ENCODE data around the gene STRN4.
A peak's percentile ranks its signal among the peaks of the same experiment; 100 is the strongest.

STRN4 gene

DNA sequence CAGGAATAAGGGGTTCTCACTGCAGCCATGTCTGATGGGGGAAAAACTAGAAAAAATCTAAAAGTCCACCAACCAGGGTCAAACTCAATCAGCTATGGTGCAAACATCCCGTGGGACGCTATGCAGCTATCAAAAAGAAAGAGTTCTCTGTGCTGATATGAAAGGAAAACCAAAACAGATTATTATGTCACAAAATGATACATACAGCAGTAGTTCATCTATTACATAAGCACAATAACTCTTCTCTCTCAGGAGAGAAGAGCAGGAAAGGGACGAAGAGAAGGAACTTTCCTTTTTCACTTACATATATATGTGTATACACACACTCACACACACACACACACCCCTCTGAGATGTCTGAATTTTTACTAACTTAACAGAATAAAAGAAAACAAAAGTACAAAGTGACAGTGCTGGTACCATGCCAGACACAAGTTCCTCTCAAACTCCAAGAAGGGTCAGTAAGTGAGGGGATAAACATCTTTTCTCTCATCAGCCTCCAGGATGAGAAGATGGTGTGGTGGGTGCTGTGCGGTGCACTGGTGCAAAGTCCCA, 3.2 kb downstream of the STRN4 start:
- DNase-seq (ENCODE audit: low spot score) = no peak

DNA sequence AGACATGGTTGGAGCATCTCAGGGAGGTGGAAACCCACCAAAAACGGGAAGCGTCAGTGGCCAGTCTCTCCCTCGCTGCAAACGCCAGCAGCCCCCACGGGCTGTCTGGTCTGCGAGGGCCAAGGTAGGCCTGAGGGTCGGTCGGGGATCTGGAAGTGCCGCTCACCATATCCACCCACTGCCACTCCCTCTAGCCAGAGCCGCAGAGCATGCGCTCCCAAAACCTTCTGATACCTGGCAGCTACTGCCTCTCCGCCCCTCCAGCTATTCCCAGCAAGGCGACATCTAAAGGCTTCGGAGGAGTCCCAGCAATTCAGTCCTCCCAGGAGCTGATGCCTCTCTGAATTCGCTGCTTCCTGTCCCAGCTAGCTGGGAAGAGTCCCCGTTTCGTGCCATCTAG, 4.8 kb downstream of the STRN4 start:
- no peak for DNase-seq (ENCODE audit: low spot score)

DNA sequence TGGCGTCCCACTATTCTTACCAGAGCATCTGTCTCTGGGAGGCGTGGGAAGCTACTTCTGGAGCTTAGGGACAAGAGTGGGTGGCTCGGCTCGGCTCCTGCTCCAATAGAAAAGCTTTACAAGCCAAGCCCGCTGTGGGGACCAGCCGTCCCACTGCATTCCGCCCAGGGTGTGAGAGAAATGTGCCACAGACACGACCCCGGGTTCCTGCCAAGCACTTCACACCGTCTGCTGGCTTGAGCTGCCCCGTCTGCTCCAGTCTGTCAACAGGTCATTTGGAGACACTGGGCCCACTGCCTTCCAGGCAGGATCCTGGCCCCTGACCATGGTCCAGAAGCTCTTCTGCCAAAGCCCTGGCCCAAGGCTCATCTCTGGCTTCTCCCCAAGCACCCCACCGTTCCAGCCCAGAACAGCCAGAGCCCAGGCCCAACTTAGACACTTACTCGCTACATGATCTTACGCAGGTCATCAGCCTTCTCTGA, 6.9 kb downstream of the STRN4 start:
- DNase-seq (ENCODE audit: low spot score) = no peak

DNA sequence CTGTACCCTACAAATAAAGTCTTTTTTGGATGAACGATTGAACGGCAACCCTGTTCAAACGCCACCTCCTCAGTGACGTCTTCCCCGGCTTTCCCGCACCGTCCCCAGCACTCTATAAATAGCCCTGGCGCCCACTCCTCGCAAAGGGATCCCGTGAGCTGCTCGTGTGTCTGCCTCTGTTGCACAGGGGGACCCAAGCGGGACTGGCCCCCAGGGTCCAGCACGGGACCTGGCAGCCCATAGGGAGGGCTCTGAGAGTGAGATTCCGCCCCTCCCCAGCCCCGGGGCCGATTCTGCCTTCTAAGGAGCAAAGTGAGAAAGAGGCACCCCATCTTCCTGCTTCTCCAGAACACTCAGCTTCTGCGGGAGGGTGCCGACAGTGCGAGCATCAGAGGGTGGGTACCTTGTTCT, 8.5 kb downstream of the STRN4 start:
- no peak for DNase-seq (ENCODE audit: low spot score)

DNA sequence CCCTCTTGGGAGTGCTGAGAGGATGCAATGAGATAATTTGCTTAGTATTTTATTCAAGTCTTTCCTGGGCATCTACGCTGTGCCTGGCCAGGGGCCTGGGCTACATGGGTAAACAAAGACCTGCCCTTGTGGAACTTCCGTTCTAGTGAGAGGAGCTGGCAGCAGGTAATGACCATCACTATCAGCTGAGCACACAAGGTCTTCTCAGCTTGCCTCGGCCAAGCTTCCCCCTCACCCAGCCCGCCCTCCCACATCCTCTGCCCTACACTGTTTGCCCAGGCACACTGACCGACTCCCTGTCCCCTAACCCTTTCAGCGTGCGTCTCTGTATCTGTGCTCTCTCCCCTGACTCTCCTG, 9.0 kb downstream of the STRN4 start:
- DNase-seq (ENCODE audit: low spot score) = no peak

DNA sequence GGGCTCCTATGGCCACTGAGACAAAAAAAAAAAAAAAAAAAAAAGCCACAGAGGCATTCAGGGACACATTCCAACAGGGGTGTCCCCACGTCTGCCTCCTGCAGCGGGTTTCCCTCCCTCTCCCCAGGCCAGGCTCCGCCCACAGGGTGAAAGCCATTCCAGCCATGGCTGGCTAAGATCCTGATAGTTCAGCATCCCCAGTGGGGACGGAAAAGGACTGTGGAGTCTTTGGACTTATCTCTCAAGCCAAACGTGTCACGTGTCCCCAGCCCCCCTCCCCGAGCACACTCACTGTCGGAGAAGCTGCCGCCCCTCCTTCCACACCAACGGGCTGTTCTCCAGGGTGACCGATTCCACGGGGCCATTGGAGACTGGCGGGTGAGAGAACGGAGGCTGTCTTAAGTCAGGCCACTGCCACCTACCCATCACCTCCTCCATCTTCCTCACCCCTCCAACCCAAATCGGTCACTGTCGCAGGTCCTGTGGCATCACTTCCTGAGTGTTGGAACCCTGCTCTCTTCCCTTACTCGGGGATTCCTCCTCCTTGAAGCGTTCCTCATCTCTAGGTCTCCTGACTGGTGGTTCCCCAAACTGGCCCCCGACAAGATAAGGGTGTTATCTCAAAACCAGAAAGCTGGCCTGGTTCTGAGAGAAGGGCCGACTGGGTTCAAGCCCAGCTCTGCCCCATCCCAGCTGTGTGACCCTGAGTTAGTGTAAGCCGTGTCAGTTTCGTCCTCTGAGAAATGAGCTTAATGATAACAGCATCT, 9.5 kb downstream of the STRN4 start:
- DNase-seq (ENCODE audit: low spot score) = no peak

DNA sequence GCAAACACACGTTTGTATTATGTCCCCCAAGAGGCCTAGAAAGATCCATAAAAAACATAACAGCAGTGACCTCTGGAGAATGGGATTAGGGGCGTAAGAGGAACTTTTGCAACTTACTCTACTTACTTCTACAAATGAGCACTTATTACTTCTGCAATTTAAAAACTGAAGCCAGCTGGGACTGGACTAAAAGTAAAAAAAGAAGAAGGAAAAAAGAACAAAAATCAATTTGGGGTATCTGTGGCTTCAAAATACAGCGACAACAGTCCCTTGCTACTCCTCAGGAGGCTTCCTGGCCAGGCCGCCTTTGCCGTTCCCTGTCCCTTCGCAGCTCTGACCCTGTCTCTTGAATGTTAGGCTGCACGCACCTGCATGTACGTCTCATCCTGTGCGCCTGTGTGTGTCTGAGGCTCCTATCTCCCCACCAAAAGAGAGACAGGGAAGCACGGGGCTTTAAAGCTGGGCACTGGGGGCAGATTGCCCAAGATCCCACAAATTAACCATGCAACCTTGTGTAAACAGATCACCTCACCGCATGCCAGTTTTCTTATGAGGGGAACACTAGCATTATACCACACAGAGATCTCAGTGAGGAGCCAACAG, 12.5 kb downstream of the STRN4 start:
- no peak for DNase-seq (ENCODE audit: low spot score)

DNA sequence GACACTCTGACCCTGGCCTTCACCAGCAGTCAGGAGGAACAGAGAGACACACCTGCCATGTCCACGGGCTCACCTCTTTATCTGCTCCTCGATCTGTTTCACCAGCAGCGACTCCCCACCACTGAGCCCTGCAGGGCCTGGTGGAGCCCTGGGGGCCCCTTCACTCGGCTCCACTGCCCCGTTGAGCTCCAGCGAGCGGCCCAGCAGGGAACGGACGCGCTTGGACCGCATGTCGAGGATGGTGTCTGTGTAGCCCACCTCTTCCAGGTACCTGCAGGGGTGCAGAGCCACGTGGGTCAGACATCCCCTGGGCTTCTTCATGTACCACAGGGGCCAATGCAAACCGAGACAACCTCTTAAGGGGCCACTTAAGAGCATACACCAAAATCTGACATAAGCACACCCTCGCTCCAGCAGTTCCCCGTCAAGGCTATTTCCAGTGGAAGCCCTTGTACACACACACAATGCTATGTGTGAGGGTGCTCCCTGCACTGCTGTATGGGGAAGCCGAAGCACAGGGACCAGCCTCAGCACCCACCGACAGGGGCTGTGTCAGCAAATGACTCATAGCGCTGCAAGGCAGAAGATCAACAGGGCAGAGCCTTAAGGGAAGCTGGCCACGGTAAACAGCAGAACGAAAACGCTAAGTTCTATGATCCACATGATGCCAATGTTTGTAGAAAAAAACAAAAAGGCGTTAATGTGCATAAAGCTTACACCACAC, 13.1 kb downstream of the STRN4 start:
- no peak for DNase-seq (ENCODE audit: low spot score)

DNA sequence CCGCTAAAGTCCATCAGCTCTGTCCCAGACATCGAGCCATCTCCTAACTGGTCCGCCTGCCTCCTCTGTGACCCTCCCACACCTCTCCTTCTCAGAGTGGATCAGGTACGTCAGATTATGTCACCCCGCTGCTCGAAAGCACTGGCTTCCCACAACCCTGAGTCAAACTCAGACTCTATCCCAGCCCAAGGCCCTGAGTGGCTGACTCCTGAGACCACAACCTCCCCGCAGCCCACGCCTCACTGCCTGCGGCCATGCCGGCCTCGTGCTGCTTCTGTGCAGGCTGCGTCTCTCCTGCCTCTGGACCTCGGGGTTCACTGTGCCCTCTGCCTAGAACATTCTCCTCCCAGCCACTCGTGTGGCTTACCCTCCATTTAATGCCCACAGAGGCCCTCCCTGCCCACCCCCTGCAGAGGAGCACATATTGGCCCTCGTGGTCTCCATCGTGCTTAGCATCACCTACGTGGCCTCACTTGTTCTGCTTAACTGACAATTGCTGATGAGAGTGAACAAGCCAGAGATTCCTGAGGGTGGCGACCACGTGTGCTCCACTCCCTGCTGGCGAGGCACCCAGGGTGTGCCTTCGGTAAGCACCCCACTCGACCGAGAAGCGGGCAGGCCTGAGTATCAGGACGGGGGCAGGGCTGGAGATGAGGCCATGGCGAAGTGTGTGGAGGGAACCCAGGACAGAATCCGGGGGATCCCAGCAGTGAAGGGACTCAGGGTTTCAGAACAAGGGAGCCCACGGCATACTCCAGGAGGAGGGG, 13.9 kb downstream of the STRN4 start:
- no peak for DNase-seq (ENCODE audit: low spot score)

DNA sequence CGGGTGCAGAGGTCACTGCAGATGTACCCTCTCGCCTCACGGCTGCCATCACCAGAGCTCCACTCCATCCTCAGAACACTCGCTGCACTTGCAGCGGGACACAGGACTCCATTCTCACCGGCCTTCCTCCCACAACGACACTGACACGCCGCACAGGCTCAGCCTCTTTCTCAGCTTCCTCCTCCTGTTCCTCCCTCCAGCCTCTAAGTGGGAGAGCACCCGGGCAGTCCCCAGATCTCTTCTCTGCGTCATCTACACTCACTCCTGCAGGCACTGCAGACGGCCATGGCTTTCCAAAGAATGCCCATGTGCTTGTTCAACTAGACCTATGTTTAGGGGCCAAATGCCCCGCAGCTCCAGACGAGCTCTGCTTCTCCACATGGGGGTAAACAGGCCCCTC, 14.7 kb downstream of the STRN4 start:
- no peak for DNase-seq (ENCODE audit: low spot score)

DNA sequence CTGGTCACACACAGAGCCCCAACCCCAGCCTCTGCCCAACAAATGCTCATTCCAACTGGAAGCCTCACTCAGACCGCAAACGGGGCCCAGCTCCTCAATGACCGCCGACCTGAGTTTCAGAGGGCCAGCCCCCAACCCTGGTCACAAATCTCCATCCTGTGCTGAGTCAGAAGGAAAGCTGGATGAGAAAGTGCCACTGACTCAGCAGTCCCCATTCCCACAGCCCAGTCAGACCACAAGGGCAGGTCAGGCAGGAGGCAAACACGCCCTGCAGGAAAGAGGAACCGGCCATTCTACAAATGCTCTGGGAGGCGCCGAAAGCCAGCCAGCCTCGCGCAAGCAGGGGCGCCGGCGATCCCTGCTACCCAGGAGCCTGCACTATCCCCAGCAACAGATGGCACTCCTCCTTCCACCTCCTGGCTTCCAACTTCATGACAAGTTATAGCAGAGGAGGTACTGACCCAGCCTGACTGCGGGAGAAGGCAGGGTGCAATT, 15.2 kb downstream of the STRN4 start:
- no peak for DNase-seq (ENCODE audit: low spot score)

DNA sequence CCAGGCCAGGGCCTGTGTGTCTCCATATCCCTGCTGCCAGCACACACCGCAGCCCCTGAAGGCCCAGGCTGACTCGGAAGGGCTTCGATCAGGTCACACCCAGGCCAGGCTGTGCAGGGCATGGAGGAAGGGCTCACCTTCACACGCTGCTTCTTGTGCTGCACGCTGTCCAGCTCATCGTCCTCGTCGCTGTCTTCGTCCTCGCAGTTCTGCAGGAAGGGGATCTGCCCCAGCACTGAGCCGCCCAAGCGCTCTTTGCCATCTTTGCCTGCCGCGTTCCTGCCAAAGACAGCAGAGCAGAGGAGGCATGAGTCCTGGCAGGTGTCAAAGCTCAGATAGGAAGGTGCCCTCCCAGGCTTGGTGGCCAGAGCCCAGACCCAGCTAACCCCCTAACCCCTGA, 15.7 kb downstream of the STRN4 start:
- DNase-seq (ENCODE audit: low spot score) = no peak

DNA sequence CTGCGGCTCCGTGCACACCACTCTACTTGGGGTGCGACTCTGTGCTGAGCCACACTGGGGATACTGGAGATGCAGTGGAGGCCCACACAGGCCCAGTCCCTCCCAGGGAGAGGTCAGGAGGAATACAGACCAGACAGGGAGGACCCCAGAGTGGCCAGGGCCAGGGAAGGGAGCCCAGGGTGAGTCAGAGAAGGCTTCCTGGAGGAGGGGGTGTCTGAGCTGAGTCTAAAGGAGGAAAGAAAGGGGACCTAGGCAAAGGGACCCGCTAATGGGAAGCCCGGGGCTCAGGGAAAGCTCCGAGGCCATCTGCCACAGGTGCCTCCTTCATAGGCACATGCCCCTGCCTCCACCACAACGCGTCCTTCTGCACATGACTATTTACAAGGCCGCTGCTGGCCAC, 16.1 kb downstream of the STRN4 start:
- DNase-seq (ENCODE audit: low spot score) = no peak

DNA sequence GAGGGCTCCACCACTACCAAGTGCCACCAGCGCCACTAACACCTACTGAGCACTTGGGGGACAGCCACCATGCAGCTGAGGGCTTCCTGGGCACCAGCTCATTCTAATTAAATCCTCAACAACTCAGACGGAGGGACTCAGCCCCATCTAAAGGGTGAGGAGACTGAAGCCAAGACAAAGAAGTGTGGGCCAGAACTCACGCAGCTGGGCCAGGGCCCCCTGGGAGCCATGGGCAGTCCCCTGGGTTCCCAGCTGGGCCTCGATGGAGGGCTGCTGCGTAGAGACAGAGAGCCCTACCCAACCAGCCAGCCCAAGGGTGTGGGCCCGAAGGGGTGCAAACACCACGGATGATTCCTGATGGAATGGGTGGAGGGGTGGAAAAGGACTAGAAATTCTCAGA, 16.6 kb downstream of the STRN4 start:
- DNase-seq (ENCODE audit: low spot score) = no peak

DNA sequence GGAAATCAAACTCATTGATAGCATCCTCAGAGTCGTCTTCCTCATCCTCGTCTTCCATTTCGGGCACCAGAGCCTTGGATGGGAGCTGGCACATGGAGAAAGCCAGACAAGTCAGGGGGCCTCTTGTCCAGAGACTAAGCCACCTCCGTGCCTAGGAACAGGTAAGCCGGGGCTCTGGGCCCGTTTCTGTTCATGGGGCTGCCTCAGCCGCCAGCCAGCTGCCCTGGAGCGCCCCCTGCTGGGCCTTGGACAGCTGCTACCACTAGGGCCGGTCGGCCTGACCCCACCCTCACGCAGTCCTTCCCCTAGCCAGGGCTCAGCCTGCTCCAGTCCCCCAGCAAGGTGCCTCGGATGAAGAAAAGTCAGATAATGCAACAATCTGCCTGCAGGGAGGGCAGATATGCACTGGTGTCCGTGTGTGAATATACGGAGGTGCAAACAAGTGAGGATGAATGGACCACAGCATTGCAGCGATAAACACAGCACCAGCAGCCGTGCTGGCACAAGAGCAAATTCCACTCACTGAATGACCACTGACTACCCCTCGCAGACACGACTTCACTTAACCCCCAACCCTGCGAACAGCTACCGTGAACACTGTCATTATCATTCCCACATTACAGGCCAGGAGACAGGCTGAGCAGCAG, 17.4 kb downstream of the STRN4 start:
- peak; percentile 97 for DNase-seq (ENCODE audit: low spot score)

DNA sequence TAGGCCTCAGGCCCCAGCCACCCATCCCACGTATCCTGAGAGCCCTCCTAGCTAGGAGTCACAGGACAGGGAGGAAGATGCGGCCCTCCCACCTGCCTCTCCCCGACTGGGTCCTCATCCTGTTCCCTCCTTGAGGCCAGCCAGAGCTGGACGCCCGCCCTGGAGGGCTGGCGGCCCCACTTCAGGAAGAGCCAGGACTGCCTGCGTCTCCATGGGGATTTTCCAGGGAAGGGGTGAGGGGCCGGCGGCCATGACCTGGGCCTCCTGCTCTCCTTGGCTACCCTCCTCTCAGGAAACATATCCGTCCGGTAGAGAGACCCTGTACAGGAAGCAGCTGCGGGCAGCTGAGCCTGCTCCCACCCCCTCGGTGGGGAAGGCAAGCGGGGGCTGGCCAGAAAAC, 18.0 kb downstream of the STRN4 start:
- no peak for DNase-seq (ENCODE audit: low spot score)

DNA sequence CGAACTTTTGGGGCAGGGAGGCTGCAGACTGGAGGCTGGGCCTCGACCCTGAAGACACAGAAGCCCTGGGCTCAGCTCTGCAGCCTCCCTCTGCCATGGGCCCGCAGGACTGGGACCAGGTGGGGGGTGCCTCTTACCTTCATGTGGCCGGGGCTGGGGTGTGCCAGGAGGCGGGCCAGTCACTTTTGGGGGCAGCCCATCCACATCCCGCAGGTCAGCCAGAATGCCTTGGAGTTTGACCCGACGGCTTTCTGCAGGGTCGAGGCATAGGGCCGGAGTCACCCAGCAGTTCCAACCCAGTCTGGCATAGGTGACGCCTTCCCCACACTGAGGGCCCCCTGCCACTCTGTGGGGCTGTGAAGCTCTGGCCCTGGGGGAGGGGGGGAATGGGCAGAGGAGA, 18.5 kb downstream of the STRN4 start:
- no peak for DNase-seq (ENCODE audit: low spot score)

DNA sequence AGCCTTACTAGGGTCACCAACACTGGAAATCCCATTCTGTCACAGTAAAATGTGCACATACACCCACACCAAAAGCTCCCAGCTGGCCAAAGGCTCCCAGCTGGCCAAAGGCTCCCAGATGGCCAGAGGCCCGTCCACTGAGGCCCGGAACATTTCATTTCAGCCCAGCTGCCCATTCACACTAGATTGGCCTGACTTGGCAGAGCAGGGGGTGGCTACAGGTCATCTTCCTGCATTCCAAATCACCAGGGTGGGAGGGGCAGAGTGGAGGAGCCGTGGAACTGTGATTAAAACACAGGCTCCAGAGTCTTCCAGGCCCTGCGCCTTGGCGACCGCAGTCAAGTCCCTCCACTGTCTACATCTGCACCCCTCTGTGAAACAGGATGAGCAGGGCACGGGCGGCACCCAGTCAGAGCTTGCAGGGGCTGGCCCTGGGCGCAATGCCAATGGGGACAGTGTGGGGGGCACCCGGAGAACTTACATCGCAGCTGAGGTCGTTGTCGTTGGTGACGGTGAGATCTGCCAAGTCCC, 19.2 kb downstream of the STRN4 start:
- no peak for DNase-seq (ENCODE audit: low spot score)

DNA sequence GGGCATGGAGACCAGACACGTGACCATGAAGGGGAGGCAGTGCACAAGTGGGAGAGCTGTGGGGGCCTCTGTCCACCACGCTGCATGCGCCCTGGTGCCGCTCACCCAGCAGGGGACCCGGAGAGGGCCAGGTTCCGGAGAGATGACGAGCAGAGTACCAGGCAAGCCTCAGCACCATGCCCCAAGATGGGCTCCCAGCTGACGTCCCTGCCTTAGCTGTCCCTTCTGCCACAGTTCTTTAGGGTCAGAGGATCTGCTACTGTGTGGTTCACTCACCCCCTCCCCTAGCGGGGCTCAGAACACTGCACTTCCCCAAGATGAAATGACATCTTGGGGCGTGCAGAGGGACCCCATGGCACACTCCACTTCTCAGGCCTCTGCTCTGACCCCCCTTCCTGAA, 19.7 kb downstream of the STRN4 start:
- DNase-seq (ENCODE audit: low spot score) = no peak

DNA sequence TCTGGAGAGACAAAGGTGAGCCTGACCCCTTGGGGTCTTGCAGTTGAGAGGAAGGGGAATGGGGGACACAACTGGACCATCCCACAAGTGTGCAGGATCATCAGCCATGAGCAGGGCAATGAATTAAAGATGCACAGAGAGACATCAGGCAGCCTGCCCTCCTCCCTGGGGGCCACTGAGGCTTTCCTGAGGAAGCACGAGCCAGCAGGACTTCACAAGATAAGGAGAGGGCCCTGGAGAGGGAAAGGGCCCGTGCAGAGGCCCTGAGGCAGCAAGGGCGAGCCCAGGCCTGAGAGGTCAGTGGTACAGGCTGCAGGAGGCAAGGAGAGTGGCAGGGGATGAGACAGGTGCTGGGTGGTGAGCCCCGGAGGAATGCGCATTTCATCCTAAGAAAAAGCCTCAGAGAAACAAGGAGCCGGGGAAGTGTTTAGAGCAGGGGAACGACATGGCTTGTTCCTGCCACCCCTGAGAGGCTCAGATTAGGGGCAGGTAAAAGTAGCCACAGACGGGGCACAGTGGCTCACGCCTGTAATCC, 20.3 kb downstream of the STRN4 start:
- DNase-seq (ENCODE audit: low spot score) = no peak

Measured in HuH-7 (cell line).